NCI-H1105 (cell line): ENCODE measurements around the gene CEP112.
"Not testable (repeated sequence)": the region's sequence is repeated elsewhere in the genome, so short reads cannot be mapped to it uniquely, and the experiment has no call there.

Source experiments
- DNase-seq: peaks from one replicate; lab custom pipeline; 2025; lab: John Stamatoyannopoulos, UW

CEP112 gene

DNA sequence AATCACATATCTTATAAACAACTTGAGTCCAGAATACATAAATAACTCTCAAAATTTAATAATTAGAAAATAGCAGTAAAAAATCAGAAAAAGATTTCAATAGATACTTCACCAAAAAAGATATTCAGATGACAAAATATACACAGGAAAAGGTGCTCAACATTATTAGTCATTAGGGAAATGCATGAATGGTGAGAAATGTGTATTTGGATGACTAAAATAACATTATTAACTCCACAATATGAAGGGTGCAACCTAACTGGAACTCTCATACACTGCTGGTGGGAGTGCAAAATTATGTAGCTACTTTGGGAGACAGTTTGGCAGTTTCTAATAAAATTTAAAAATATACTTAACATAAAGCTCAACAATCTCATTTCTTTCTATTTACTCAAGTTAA, 368.2 kb downstream of the CEP112 start:
- DNase-seq = no peak

DNA sequence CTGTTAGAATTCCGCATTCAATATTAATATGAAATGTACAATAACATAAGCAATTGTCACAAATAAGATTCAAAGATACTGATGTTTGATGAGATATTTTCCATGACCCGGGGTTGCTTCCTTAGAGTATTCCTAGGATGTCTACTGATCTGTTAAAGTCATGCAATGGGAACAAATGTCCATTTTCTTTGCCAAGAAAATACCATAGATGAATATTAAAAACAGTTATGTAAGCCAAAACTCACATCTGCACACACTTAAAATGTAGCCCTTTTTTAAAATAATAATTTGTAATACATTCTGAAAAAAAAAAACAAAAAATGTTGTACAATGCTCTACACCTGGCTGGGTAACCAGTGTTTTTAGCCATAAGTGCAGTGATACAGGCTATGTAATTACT, 371.1 kb downstream of the CEP112 start:
- DNase-seq = no peak

DNA sequence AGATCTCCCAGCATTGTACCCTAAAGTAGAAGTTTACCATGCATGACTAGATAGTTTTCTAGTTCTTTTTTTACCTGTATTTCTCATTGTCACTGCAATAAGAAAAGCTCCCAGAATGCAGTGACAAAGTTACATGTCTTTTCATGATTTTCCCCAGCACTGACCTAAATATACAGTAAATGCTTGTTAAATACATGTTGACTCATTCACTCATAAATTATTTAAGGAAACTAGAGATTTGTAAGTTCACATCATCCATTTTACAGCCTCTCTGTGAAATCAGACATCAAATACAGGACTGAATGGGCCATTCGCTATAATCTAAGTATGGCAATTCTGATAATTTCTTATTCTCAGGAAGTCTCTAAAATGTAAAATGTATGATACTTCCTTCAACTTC, 371.6 kb downstream of the CEP112 start:
- DNase-seq = no peak

DNA sequence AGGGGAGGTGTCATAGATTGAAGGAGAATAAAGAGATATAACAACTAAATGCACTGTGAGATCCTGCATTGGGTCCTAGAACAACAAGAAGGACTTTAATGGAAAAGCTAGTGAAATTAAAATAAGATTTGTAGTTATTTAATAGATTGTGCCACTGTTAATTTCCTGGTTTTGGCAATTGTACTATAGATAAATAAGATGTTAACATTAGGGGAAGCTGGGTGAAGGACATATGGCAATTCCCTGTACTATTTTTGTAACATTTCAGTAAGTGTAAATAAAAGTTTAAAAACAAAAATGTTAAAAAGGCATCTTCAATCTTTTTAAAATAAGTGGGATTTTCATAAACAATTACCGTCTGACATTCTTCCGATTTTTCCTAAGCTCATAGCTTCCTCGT, 372.1 kb downstream of the CEP112 start:
- no peak for DNase-seq

DNA sequence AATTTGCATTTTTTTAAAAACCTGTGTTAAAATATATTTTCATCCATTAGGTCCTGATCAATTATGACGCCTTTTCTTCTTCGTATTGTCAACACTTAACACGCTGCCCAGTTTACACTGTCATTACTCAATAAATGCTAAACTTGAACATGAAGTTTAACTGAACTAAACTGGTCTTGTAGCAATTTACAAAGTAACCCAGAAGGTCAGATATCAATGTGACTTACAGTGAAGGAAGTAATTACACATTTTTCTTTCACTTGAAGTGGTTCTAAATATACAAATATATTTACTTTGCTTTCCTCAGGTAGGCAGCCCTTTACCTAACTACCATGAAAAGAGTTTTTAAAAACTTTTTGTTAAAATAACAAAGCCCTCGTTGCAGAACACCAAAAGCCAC, 374.0 kb downstream of the CEP112 start:
- no peak for DNase-seq

DNA sequence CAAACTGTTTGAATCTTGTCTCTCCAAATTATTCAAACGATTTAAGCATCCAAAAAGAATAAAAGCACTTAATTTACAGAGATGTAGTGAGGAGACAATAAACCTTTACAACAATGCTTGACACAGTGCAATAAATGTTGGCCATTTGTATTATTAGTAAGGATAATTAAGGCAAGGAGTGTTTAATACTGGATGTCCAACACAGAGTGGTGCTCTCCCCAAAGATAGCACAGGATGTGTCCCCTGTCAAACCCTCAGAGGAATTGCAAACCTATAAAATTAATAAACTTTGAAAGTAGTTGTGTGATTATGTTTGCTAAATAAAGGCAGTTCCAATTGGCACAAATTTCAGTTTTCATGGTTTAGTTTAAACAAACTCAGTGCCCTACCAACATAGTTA, 377.5 kb downstream of the CEP112 start:
- DNase-seq = no peak

DNA sequence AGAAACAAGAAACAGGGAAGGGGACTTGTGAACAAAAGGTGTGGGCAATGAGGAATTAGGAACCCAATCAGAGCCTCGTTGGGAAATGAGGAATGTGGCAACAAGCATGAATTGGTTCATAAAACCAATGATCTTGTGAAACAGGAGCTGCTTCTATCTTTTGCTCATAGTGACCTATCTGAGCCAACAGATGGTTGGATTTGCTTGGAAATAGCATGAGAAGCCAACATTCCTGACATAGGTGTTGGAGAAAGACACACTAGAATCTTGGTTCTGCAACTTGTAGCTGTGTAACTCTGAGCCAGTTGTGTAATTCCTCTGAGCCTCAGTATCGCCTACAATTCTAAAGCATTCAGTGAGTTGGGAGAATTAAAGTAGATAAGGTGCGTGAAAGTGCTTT, 378.6 kb downstream of the CEP112 start:
- no peak for DNase-seq

DNA sequence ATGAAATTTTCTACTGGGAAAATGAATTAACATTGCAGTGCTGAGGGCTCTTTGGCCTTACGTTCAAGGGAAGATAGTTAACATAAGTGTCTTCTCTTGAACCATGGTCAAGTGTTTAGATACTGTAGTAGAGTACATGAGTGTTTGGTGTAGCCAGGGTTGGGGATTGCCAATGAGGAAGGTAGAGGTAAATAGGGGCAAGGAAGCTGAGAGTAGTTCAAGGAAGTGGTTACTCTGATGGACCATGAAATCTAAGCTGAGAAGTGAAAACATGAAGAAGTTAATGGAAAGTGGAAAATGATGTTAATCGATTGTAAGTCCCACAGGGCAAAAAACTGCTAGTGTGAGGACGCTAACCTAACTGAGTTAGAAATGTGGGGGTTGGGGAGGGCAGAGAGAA, 380.9 kb downstream of the CEP112 start:
- DNase-seq = no peak

DNA sequence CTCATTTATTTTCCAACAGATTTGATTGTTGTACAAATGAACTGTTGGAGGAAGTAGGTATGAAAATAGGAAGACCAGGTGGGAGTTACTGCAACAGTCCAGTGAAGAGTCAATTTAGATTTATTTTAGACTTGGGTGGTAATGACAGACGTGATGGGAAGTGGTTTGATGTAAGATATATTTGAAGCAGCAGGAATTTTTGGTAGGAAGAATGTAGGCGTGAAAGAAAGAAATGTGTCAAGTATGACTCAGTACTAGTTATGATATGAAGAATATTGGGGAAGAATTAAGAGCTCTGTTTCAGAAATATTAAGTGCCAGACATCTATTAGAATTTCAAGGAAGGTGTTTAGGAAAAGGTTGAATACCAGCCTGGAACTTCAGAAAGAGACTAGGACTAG, 382.6 kb downstream of the CEP112 start:
- DNase-seq = no peak

DNA sequence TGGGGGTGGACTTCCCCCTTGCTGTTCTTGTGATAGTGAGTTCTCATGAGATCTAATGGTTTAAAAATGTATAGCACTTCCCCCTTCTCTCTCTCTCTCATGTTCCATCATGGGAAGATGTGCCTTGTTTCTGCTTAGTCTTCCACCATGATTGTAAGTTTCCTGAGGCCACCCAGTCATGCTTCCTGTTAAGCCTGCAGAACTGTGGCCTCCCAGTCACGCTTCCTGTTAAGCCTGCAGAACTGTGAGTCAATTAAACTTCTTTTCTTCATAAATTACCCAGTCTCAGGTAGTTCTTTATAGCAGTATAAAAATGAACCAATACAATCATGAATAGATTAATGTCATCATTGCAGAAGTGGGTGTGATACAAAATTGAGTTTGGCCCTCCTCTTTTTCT, 383.4 kb downstream of the CEP112 start:
- DNase-seq = not testable (repeated sequence)

DNA sequence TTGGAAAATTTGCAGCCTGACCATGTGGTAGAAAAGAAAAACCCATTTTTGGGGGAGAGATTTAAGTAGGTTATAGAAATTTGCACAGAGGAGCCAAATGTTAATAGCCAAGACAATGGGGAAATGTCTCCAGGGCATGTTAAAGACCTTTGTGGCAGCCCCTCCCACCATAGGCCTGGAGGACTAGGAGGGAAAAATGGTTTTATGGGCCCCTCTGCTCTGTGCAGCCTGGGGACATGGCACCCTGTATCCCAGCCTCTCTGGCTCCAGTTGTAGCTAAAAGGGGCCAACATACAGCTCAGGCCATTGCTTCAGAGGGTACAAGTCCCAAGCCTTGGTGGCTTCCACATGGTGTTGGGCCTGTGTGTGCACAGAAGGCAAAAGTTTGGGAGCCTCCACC, 384.6 kb downstream of the CEP112 start:
- no peak for DNase-seq

DNA sequence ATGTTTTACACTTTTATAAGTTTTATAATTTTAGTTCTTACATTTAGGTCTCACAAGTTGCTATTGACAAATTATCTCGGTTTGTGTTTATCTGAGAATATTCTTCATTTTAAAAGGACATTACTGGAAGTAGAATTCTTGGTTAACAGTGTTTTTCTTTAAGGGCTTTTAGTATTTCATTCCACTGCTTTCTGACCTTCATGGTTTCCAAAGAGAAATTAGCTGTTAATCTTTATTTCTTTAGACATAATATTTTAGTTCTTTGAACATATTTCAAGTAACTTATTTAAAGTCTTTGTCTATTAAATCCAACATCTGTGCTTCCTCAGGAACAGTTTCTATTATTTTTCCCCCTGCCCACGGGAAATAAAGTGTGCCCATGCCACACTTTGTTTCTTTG, 390.4 kb downstream of the CEP112 start:
- no peak for DNase-seq

DNA sequence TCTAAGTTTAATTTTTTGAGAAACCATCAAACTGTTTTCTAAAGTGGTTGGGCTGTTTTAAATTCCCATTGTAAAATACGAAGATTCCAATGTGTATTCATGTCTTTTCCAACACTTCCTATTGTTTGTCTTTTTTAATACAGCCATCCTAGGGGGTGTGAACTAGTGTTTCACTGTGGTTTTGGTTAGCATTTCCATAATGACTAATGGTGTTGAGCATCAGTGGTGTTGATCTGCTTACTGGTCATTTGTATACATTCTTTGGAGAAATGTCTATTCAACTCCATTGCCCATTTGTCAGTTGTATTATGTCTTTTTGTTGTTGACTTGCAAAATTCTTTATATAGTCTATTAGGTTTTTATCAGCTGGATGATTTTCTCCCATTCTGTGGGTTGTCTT, 391.3 kb downstream of the CEP112 start:
- no peak for DNase-seq

DNA sequence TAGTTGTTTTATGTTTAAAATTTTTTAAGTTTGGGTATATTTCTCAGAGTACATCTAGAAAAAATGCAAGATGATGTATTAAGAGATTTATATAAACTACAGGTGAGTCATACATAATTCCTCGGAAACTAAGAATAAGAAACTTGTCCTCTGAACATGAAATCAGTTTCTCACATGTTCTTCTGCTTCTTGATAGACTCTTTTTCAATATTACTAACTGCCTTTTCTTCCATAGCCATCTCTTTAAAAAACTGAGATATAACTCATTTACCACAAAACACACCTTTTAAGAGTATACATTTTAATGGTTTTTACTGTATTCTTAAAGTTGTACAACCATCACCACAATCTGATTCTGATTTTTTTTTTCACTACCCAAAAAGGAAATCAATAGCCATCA, 392.1 kb downstream of the CEP112 start:
- no peak for DNase-seq

DNA sequence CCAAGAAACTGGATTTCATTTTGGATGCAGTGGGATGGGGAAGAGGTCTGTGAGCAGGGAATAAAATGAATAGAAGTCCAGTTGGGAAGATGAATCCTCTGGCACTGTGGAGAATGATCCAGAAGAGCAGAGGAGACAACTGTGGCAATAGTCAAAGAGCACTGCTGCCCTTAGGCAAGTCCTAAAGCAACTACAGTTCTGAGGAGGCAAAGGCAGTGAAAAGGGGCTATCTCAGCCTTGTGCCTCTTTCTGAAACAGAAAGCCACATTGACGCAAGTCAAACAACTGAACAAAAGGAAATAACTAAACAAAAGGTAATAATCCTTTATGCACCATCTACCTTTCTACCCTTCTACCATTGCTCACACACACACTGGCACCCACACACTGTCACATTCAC, 392.5 kb downstream of the CEP112 start:
- no peak for DNase-seq

DNA sequence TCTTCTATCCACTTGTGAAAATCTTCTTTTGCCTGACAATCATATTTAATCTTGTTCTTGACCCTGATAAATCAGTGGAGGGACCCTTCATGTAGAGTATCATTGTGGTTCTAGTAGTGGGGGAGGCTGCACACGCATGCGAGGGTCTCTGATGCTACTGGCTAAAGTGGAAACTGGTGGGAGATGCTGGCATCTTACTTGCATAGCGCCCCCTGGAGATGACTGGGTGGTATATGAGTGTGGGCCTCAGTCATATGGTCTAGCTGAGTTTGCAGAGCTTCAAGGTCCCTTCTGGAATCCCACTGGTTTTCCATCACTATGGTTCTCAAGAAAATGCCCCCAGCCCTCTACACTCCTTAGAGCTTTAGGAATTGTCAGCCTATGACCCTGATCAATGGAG, 394.1 kb downstream of the CEP112 start:
- DNase-seq = no peak

DNA sequence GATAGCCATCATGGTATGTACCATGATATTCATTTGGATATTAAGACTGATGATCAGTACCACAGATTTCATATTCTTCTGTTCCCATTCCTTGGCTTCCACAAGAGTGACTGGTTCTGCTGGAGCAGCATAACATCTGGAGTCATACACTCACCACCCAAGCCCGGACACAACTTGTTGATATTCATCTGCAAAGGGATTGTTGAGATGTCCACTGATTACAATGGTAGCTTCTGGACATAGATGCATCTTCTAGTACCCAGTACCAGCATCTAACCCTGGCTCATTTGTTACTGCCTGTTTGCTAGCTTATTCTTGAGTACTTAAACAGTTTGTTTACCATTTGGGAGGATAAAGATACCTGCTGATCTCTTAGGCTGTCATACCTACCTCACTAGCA, 394.8 kb downstream of the CEP112 start:
- DNase-seq = no peak

DNA sequence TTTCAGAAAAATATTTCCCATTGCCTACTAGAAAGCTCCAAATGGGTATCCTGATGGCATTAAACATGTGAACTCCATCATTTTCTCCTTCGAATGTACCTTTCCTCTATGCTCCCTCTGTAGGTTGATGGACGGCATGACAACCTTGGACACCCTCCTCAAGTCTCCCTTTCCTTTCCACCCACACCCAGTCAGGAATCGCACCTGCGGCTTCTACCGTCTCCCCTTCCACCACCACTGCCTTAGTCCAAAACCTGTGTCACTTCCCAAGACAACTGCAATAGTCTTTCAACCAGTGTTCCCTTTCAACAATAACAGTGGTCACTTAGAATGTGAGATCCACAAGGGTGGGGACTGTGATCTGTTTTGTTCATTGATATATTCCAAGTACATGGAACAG, 397.4 kb downstream of the CEP112 start:
- peak; percentile 34 for DNase-seq

DNA sequence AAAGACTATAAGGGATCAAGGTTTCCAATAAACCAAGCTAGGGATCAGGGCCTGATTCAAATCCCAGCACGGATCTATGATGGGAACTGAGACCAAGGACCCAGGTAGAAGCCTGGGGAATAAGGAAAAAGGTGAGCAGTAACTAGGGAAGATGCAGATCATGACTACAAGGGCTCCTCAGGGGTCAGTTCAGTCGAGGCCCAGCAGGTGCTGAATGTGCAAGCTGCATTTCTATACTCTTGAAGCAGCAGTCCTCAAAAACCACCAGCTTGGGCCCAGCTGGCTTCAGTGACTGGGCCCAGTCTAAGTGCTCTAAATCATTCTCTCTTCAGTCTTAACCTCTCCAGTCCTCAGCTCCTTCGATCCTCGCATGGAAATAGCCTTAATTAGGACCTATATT, 401.7 kb downstream of the CEP112 start:
- DNase-seq = no peak

DNA sequence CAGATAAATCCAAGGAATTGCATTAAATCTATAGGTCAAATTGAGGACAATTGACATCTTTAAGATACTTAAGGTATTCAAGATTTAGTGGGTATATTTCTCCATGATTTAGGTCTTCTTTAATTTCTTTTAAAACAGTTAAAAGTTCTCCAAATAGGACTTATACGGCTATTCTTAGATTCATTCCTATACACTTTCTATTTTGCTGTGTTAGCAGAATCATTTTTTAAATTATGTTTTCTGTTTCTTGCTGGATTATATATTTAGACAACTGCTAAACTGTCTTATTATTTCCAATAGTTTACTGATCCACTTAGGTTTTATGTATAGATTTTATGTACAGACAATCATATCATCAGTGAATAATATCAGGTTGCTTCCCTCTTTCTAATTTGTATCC, 404.4 kb downstream of the CEP112 start:
- no peak for DNase-seq

DNA sequence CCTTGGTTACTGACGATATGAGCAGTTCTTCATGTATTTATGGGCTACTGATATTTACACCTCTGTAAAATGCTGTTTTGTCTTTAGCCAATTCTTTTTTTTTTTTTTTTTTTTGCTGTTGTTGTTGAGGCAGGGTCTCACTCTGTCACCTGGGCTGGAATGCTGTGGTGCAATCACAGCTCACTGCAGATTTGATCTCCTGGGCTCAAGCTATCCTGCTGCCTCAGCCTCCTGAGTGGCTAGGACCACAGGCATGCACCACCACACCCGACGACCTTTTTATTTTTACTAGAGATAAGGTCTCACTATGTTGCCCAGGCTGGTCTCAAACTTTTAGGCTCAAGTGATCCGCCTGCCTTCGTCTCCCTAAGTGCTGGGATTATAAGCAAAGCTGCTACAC, 405.5 kb downstream of the CEP112 start:
- no peak for DNase-seq

DNA sequence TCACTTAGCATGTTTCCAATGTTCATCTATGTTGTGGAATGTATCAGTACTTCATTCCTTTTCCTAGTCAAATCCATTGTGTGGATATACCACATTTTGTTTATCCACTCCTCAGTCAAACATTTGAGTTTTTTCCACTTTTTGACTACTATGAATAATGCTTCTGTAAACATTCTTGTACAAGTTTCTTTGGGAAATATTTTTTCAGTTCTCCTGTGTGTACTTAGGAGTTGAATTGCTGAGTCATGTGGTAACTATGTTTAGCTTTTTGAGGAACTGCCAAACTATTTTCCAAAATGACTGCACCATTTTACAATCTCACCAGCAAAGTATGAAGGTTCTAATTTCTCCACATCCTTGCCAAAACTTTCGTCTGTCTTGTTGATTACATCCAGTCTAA, 406.8 kb downstream of the CEP112 start:
- no peak for DNase-seq

DNA sequence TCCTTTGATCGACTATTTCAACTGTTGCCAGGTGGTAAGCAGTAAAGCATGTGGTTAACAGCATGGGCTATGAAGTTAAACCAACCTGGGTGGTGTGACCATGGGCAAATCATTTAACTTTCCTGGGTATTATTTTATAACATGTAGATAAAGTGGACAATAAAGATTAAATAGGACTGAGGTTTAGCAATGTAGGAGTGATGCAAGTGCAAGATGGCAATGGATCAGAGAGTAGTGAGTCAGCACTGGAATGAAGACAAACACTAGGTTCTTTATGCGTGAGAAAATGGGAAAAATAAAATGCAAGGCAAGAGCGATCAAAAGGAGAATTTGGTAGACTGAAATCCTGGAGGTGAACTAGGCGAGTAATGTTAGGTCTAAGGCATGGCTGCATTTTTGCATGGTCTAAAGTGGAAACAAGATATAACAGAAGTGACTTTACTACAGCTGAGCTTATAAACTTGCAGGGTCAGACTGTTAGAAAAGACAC, 408.0 kb downstream of the CEP112 start:
- no peak for DNase-seq

DNA sequence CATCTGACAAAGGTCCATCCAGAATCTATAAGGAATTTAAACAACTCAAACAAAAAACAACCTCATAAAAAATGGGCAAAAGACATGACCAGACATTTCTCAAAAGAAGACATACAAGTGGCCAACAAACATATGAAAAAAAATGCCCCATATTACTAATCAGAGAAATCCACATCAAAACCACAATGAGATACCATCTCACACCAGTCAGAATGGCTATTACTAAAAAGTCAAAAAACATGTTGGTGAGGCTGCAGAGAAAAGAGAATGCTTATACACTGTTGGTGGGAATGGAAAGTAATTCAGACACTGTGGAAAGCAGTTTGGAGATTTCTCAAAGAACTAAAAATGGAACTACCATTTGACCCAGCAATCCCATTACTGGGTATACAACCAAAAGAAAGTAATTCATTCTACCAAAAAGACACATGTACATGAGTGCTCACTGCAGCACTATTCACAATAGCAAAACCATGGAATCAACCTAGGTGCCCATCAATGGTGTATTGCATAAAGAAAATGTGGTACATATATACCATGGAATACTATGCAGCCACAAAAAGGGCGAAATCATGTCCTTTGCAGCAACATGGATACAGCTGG, 409.7 kb downstream of the CEP112 start:
- not testable (repeated sequence) for DNase-seq

DNA sequence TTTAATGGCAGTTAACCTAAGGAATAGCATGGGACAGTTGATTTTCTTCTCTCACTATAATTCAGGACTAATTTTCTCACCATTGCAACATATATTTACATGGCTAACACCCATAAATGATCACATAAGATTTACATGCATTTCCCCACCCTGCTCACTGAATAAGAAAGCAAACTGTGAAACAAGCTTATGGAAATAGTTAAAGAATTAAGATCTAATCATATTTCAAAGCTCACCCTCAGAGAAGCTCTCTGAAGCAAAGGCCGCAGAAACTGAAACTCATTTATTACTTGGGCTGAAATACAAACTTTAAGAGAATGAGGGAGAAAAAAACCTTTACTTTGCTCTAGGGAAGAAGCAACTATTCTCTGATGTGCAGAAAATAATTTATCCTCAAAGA, 411.8 kb downstream of the CEP112 start:
- no peak for DNase-seq
